Activated T-helper 17 cell treated with anti-CD3 and anti-CD28 coated beads, Interleukin-2, amount 50 U/mL, for 72 hours (primary cell): ENCODE data around the gene SH3D19. TPM values are rescaled to one million over a fixed set of nuclear protein-coding genes. Genes with fewer than 3 reads are reported as not detected.
A peak's percentile ranks its signal among the peaks of the same experiment; 100 is the strongest.
"Not testable (repeated sequence)": the region's sequence is repeated elsewhere in the genome, so short reads cannot be mapped to it uniquely, and the experiment has no call there.

Source experiments
- ATAC-seq: fragments of 150-1000 bp; cut with Tn5 transposase; replicated peaks from 2 replicates; pipeline ENCODE4 v1.10.0; 2021; ENCODE audit warnings: mild to moderate bottlenecking, moderate library complexity
- H3K27ac Mint-ChIP-seq: one replicate; pipeline ENCODE4 v1.8.0; 2022; ENCODE audit warnings: mixed read lengths
- H3K27me3 Mint-ChIP-seq: one replicate; pipeline ENCODE4 v1.8.0; 2022; ENCODE audit warnings: mixed read lengths
- H3K36me3 Mint-ChIP-seq: one replicate; pipeline ENCODE4 v1.8.0; 2022; ENCODE audit warnings: low read depth, mild to moderate bottlenecking, mixed read lengths
- H3K4me1 Mint-ChIP-seq: one replicate; pipeline ENCODE4 v1.8.0; 2022; ENCODE audit warnings: mixed read lengths
- H3K4me3 Mint-ChIP-seq: one replicate; pipeline ENCODE4 v1.8.0; 2022; ENCODE audit warnings: mild to moderate bottlenecking, mixed read lengths
- H3K9me3 Mint-ChIP-seq: one replicate; pipeline ENCODE4 v1.8.0; 2022; ENCODE audit warnings: mixed read lengths
- total RNA-seq, 2 donors: library from RNA; stranded (reverse); gene quantifications; one replicate each; pipeline ENCODE4 v1.2.3, GENCODE V29; 2022

The SH3D19 gene
- total RNA-seq, 2 donors from 2014 or later, result 1.1 TPM; not detected in 1

DNA sequence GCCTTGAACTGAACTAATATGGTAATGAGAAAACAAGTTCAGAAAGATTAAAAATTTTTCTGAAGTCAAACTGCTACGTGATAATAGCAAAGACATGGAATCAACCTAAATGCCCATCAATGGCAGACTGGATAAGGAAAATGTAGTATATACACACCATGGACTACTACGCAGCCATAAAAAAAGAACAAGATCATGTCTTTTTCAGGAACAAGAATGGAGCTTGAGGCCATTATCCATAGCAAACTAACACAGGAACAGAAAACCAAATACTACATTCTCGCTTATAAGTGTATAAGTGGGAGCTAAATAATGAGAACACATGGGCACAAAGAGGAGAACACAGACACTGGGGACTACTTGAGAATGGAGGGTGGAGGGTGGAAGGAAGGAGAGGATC lies 230.3 kb downstream of the SH3D19 start:
- H3K27ac Mint-ChIP-seq, result peak overlapping the region; percentile 51
- H3K9me3 Mint-ChIP-seq, result no peaks in the 10 kb centered on the region
- no peak for ATAC-seq
- peaks cover 11% of the 10 kb centered on the region for H3K4me1 Mint-ChIP-seq
- peak overlapping the region; percentile 47 for H3K4me3 Mint-ChIP-seq
- H3K36me3 Mint-ChIP-seq, result peaks cover 13% of the 10 kb centered on the region
- no peaks in the 10 kb centered on the region for H3K27me3 Mint-ChIP-seq

DNA sequence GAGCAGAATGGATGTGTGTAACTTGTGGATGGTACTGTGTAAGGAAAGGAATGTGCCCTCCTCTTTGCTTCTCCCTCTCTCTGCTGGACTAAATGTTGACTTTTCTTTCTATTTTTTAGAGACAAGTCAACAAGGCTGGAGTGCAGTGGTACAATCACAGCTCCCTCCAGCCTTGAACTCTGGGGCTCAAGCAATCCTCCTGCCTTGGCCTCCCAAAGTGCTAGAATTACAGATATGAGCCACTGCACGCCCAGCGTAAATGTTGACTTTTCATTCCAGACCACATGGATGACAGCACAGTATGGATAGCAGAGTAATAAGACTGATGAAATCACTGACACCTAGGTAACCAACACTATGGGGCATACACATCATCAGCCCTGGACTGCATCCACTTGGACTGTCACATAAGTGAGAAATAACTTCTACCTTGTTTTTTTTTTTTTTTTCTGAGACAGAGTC lies 231.1 kb downstream of the SH3D19 start:
- Mint-ChIP-seq H3K4me1 (peaks cover 11% of the 10 kb centered on the region), H3K9me3 (no peaks in the 10 kb centered on the region), H3K4me3 (no peak overlapping the region), H3K27me3 (no peaks in the 10 kb centered on the region), H3K36me3 (peaks cover 4% of the 10 kb centered on the region), H3K27ac (no peak overlapping the region)
- no peak for ATAC-seq

- H3K4me1 Mint-ChIP-seq, result peaks cover 11% of the 10 kb centered on the region
- no peak overlapping the region for H3K27ac Mint-ChIP-seq
- no peaks in the 10 kb centered on the region for H3K27me3 Mint-ChIP-seq
- H3K4me3 Mint-ChIP-seq, result no peak overlapping the region
- no peak for ATAC-seq
- H3K36me3 Mint-ChIP-seq, result no peaks in the 10 kb centered on the region
- H3K9me3 Mint-ChIP-seq, result no peaks in the 10 kb centered on the region
These were observed 232.2 kb downstream of the SH3D19 start for GRCh38 chr4:151093203-151093602.

- H3K4me3 Mint-ChIP-seq, result no peak overlapping the region
- H3K9me3 Mint-ChIP-seq, result no peaks in the 10 kb centered on the region
- peaks cover 4% of the 10 kb centered on the region for H3K27me3 Mint-ChIP-seq
- ATAC-seq, result no peak
- no peaks in the 10 kb centered on the region for H3K36me3 Mint-ChIP-seq
- H3K27ac Mint-ChIP-seq, result no peak overlapping the region
- peaks cover 11% of the 10 kb centered on the region for H3K4me1 Mint-ChIP-seq
These were observed 232.9 kb downstream of the SH3D19 start for GRCh38 chr4:151092488-151092887.

GRCh38 chr4:151091047-151091446 lies 234.4 kb downstream of the SH3D19 start:
- no peak for ATAC-seq
- H3K9me3 Mint-ChIP-seq, result no peaks in the 10 kb centered on the region

DNA sequence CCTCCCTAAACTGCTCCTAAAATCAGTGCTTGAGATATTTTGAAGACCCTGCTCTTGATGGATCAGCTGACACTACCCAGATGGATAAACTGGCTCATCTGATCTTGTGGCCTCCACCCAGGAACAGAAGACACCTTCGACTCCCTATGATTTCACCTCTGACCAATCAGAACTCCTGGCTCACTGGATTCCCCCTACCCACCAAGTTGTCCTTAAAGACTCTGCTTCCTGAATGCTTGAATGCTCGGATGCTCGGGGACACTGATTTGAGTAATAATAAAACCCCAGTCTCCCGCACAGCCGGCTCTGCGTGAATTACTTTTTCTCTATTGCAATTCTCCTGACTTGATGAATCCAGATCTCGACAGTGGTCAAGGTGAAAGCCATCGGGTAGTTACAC lies 237.9 kb downstream of the SH3D19 start:
- no peaks in the 10 kb centered on the region for H3K36me3 Mint-ChIP-seq
- H3K27ac Mint-ChIP-seq, result no peak overlapping the region
- H3K27me3 Mint-ChIP-seq, result peaks cover 4% of the 10 kb centered on the region
- no peaks in the 10 kb centered on the region for H3K9me3 Mint-ChIP-seq
- no peak for ATAC-seq
- H3K4me1 Mint-ChIP-seq, result no peaks in the 10 kb centered on the region
- H3K4me3 Mint-ChIP-seq, result no peak overlapping the region

More at GRCh38 chr4:151091047-151091446, 234.4 kb downstream of the SH3D19 start:
- peaks cover 10% of the 10 kb centered on the region for H3K4me1 Mint-ChIP-seq
- H3K4me3 Mint-ChIP-seq, result no peak overlapping the region
- no peaks in the 10 kb centered on the region for H3K36me3 Mint-ChIP-seq
- peaks cover 4% of the 10 kb centered on the region for H3K27me3 Mint-ChIP-seq
- H3K27ac Mint-ChIP-seq, result no peak overlapping the region

DNA sequence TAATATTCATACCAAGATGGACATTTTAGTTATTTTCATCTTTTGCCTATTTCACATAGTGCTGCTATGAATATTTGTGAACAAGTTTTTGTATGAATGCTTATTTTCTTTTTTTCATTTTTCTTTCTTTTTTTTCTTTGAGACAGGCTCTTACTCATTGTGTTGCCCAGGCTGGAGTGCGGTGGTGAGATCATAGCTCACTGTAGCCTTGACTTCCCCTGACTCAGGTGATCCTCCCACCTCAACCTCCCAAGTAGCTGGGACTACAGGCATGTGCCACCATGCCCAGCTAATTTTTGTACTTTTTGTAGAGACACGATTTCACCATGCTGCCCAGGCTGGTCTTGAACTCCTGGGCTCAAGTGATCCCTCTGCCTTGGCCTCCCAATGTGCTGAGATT lies 247.4 kb downstream of the SH3D19 start:
- not testable (repeated sequence) for H3K27ac Mint-ChIP-seq, H3K9me3 Mint-ChIP-seq, H3K36me3 Mint-ChIP-seq, H3K27me3 Mint-ChIP-seq, H3K4me3 Mint-ChIP-seq, H3K4me1 Mint-ChIP-seq
- peak; percentile 94 for ATAC-seq

- no peak for ATAC-seq
- H3K27ac Mint-ChIP-seq, result no peak overlapping the region
- H3K4me1 Mint-ChIP-seq, result no peaks in the 10 kb centered on the region
- H3K27me3 Mint-ChIP-seq, result peaks cover 8% of the 10 kb centered on the region
- no peaks in the 10 kb centered on the region for H3K36me3 Mint-ChIP-seq
- H3K4me3 Mint-ChIP-seq, result no peak overlapping the region
- no peaks in the 10 kb centered on the region for H3K9me3 Mint-ChIP-seq
These were observed 250.9 kb downstream of the SH3D19 start for GRCh38 chr4:151074416-151074916.

Other genes starting within 250 kb of the SH3D19 start
- gene RPS3A, start 226.0 kb downstream of the SH3D19 start, total RNA-seq, result 1,000 to 10,000 TPM; 1,932 to 2,919 TPM
- gene PRSS48, start 48.4 kb downstream of the SH3D19 start, total RNA-seq, result not detected
- 1 to 10 TPM in 1 of 2 donors, not detected in 1; 3.1 TPM for gene FHIP1A, start 83.6 kb upstream of the SH3D19 start, total RNA-seq